Measurements from ENCODE around the gene ASCL5.
A peak's percentile ranks its signal among the peaks of the same experiment; 100 is the strongest.

ASCL5 gene

DNA sequence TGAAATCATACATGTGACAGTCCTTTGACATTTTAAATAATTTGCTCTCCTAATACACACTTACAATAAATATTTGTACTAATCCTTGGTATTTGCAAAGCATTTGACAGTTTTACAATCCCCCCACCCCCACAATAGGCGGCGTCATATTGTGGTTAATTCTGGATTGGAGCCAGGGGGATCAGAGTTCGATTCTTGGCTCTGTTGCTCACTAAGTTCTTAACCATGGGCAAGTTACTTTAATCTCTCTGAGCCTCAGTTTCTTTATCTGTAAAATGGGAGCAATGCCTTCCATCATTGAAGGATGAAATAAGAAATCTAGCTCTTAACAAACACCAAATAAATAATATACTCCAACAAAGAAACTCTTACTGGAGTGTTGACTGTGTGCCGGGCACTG, 38.6 kb downstream of the ASCL5 start:
- DNase-seq (ENCODE audit: low read depth) = no peak
- TF ChIP-seq, protein P1, sequence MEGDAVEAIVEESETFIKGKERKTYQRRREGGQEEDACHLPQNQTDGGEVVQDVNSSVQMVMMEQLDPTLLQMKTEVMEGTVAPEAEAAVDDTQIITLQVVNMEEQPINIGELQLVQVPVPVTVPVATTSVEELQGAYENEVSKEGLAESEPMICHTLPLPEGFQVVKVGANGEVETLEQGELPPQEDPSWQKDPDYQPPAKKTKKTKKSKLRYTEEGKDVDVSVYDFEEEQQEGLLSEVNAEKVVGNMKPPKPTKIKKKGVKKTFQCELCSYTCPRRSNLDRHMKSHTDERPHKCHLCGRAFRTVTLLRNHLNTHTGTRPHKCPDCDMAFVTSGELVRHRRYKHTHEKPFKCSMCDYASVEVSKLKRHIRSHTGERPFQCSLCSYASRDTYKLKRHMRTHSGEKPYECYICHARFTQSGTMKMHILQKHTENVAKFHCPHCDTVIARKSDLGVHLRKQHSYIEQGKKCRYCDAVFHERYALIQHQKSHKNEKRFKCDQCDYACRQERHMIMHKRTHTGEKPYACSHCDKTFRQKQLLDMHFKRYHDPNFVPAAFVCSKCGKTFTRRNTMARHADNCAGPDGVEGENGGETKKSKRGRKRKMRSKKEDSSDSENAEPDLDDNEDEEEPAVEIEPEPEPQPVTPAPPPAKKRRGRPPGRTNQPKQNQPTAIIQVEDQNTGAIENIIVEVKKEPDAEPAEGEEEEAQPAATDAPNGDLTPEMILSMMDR (IDR thresholded peaks at IDR 0.05; ENCODE audit: insufficient read depth, low read depth, low read length, missing control alignments) = no peak
- no peak overlapping the region for H3K4me3 ChIP-seq (ENCODE audit: low read length)

GRCh38 chr1:201085902-201086735, 40.9 kb downstream of the ASCL5 start:
- DNase-seq (ENCODE audit: low read depth) = peak; percentile 55
- TF ChIP-seq, protein P1 (IDR thresholded peaks at IDR 0.05; ENCODE audit: insufficient read depth, low read depth, low read length, missing control alignments) = peak; percentile 64
- H3K4me3 ChIP-seq (ENCODE audit: low read length) = no peak overlapping the region

- DNase-seq (ENCODE audit: low read depth) = no peak
- TF ChIP-seq, protein P1 (IDR thresholded peaks at IDR 0.05; ENCODE audit: insufficient read depth, low read depth, low read length, missing control alignments) = no peak
- no peak overlapping the region for H3K4me3 ChIP-seq (ENCODE audit: low read length)
These were observed 42.7 kb downstream of the ASCL5 start for GRCh38 chr1:201084295-201084694.

GRCh38 chr1:201083741-201084140, 43.2 kb downstream of the ASCL5 start:
- no peak for DNase-seq (ENCODE audit: low read depth)
- TF ChIP-seq, protein P1 (IDR thresholded peaks at IDR 0.05; ENCODE audit: insufficient read depth, low read depth, low read length, missing control alignments) = no peak
- H3K4me3 ChIP-seq (ENCODE audit: low read length) = no peak overlapping the region

DNA sequence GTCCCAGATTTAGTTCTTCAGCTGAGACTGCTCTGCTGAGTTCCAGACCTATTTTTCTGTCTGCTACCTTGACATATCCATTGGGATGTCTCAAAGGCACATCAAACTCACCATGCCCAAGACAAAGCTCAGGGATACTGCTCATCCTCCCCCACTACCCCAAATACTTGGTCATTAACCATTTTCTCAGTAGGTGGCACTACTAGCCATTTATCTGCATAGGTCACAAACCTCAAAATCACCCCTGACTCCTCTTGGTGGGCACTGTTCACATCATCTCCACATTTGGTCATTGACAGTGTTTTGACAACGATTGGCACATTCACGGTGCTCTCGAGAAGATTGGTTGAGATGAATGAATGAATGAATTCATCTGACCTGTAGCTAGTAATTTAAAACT, 46.8 kb downstream of the ASCL5 start:
- no peak for DNase-seq (ENCODE audit: low read depth)
- H3K4me3 ChIP-seq (ENCODE audit: low read length) = no peak overlapping the region
- TF ChIP-seq, protein P1 (IDR thresholded peaks at IDR 0.05; ENCODE audit: insufficient read depth, low read depth, low read length, missing control alignments) = no peak

- H3K4me3 ChIP-seq (ENCODE audit: low read length) = no peak overlapping the region
- TF ChIP-seq, protein P1 (IDR thresholded peaks at IDR 0.05; ENCODE audit: insufficient read depth, low read depth, low read length, missing control alignments) = no peak
- DNase-seq (ENCODE audit: low read depth) = no peak
These were observed 49.2 kb downstream of the ASCL5 start for GRCh38 chr1:201077736-201078135.

- H3K4me3 ChIP-seq (ENCODE audit: low read length) = no peak overlapping the region
- no peak for DNase-seq (ENCODE audit: low read depth)
- TF ChIP-seq, protein P1 (IDR thresholded peaks at IDR 0.05; ENCODE audit: insufficient read depth, low read depth, low read length, missing control alignments) = no peak
These were observed 49.9 kb downstream of the ASCL5 start for GRCh38 chr1:201077116-201077515.

Data from epithelial cell of esophagus (primary cell).